ENCODE results near the gene TOMM34.

DNA sequence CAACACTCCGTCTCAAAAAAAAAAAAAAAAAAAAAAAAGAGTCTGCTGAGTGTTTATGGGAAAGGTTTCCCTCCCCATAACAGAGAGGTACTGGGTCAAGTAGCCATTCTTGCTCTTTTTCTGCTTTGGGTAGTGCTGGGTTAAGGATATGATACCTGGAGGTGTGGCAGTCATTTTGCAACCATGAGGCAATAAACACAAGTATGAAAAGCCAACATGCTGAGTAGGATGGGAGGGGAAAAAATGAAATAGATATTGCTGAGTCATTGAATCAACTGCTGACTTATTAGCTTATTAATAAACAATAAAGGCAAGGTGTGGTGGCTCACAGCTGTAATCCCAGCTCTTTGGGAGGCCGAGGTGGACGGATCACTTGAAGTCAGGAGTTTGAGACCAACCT is 2.3 kb upstream of the TOMM34 start:
- TF ChIP-seq POLR2AphosphoS5 (IDR thresholded peaks at IDR 0.05) (no peak), EP300 (conservative IDR thresholded peaks at IDR 0.05; ENCODE audit: poor library complexity, severe bottlenecking) (no peak), CTCF (IDR thresholded peaks at IDR 0.05; ENCODE audit: poor library complexity, severe bottlenecking) (no peak)
